ENCODE measurements around the gene CEBPA. TPM values are rescaled to one million over a fixed set of nuclear protein-coding genes. Genes with fewer than 3 reads are reported as not detected.

CEBPA gene
- total RNA-seq, 2 experiments from 2014 or later: 0.84 to 1.4 TPM

DNA sequence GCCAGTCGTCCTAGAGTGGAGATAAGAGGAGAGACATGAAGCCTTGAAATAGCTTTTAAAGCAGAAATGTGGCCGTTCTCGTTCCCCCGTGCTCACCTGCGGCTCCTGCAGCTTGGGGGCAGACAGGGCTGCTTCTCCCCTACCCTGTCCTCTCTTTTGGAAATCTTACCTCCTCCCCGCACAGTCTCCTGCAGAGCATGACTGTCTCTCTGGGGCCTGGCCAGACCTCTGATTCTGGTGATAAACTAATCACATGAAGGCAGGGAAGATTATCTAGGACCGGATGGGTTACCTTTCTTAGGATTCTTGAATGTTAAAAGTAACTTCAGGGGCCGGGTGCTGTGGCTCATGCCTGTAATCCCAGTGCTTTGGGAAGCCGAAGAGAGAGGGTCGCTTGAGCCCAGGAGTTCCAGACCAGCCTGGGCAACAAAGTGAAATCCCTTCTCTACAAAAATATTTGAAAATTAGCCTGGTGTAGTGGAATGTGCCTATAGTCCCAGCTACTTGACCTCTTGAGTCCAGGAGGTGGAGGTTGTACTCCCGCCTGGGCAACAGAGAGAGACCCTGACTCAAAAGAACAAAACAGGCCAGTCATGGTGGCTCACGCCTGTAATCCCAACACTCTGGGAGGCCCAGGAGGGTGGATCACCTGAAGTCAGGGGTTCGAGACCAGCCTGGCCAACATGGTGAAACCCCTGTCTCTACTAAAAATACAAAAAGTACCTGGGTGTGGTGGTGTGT is 8.1 kb downstream of the CEBPA start:
- ATAC-seq (ENCODE audit: poor library complexity): no peak
- TF ChIP-seq, protein P1, sequence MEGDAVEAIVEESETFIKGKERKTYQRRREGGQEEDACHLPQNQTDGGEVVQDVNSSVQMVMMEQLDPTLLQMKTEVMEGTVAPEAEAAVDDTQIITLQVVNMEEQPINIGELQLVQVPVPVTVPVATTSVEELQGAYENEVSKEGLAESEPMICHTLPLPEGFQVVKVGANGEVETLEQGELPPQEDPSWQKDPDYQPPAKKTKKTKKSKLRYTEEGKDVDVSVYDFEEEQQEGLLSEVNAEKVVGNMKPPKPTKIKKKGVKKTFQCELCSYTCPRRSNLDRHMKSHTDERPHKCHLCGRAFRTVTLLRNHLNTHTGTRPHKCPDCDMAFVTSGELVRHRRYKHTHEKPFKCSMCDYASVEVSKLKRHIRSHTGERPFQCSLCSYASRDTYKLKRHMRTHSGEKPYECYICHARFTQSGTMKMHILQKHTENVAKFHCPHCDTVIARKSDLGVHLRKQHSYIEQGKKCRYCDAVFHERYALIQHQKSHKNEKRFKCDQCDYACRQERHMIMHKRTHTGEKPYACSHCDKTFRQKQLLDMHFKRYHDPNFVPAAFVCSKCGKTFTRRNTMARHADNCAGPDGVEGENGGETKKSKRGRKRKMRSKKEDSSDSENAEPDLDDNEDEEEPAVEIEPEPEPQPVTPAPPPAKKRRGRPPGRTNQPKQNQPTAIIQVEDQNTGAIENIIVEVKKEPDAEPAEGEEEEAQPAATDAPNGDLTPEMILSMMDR (IDR thresholded peaks at IDR 0.05): no peak
- no peaks in the 10 kb centered on the region for H3K4me1 Mint-ChIP-seq (ENCODE audit: low read depth)

DNA sequence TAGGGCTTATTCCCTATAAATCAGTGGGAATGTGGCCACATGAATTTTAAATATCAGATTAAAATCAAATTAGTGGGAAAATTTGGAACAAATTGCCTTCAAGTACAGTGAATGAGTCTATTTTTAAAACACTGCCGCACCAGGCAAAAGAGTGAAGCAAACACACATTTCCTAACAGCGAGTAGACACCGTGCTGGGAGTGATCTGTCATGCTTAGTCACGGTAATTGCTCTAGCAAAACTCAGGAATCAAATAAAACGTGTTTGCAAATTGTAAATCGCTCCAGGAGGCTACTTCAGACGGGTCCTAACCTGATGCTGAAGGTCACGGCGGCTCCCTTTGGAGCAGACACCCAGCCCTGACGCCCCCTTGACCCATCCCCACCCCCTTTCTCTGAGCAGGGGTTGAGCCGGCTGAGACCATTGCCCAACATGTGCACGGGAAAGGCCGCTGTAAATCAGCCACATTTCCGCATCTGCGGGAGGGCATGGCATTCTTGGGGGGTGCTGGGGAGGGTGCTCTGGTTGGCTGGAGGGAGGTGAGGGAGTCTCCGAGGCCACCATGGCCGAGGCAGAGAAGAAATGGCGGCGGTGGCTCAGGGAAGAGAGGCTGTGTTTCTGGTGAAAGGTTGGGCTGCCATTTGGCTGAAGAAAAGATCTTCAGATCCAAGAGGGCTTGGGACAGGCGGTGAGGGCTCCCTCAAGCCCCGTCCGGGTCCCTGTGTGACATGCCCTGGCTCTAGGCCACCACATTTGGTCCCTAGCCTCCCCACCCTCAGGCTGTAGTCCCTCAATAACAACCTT is 8.9 kb downstream of the CEBPA start:
- TF ChIP-seq, protein P1 (IDR thresholded peaks at IDR 0.05): no peak
- ChIA-PET POLR2A (no interaction called here), CTCF (no interaction called here)
- Histone ChIP-seq H3K4me3 (ENCODE audit: low read length) (no peak overlapping the region), H3K27me3 (ENCODE audit: control insufficient read depth in 1 of 2, insufficient read depth in 2 of 2, low read length in 2 of 2) (peaks cover 2 to 10% of the 10 kb centered on the region in 2 experiments), H3K27ac (ENCODE audit: low read depth in 1 of 2, low read length in 2 of 2) (no peak overlapping the region), H3K4me1 (ENCODE audit: insufficient read depth, low read length) (peaks cover 11% of the 10 kb centered on the region), H3K9me3 (ENCODE audit: control insufficient read depth in 1 of 2, insufficient read depth in 1 of 2, low read length in 2 of 2) (peaks cover 15 to 26% of the 10 kb centered on the region in 2 experiments), H3K36me3 (ENCODE audit: insufficient read depth, low read length) (no peaks in the 10 kb centered on the region)
- peaks cover 21% of the 10 kb centered on the region for H3K27me3 Mint-ChIP-seq
- no peaks in the 10 kb centered on the region for H3K4me1 Mint-ChIP-seq (ENCODE audit: low read depth)
- H3K36me3 Mint-ChIP-seq (ENCODE audit: low read depth): no peaks in the 10 kb centered on the region
- H3K27ac Mint-ChIP-seq: no peak overlapping the region
- DNase-seq (peak in 2 of 14 experiments; percentile 45), ATAC-seq (ENCODE audit: poor library complexity) (no peak)
- H3K9me3 Mint-ChIP-seq: peaks cover 7% of the 10 kb centered on the region
- H3K4me3 Mint-ChIP-seq: no peak overlapping the region
- intact Hi-C loops (cut with DNase I, micrococcal nuclease): no loop called here

More for the DNA sequence above, 8.1 kb downstream of the CEBPA start:
- Mint-ChIP-seq H3K9me3 (peaks cover under 1% of the 10 kb centered on the region), H3K27ac (no peak overlapping the region), H3K36me3 (ENCODE audit: low read depth) (no peaks in the 10 kb centered on the region), H3K4me3 (no peak overlapping the region), H3K27me3 (peaks cover 24% of the 10 kb centered on the region)
- Histone ChIP-seq H3K36me3 (ENCODE audit: insufficient read depth, low read length) (no peaks in the 10 kb centered on the region), H3K9me3 (ENCODE audit: control insufficient read depth in 1 of 2, insufficient read depth in 1 of 2, low read length in 2 of 2) (peaks cover 8 to 26% of the 10 kb centered on the region in 2 experiments), H3K4me3 (ENCODE audit: low read length) (no peak overlapping the region), H3K4me1 (ENCODE audit: insufficient read depth, low read length) (peaks cover 11% of the 10 kb centered on the region), H3K27me3 (ENCODE audit: control insufficient read depth in 1 of 2, insufficient read depth in 2 of 2, low read length in 2 of 2) (peaks cover 2 to 18% of the 10 kb centered on the region in 2 experiments), H3K27ac (ENCODE audit: low read depth in 1 of 2, low read length in 2 of 2) (no peak overlapping the region)
- DNase-seq: no peak
- intact Hi-C loops (cut with DNase I, micrococcal nuclease): no loop called here
- ChIA-PET CTCF (interaction anchor here (0.6 kb wide), 1 partner anchor 909 kb away, joined by 4 read pairs; no protein-coding TSS in a partner anchor), POLR2A (no interaction called here)

DNA sequence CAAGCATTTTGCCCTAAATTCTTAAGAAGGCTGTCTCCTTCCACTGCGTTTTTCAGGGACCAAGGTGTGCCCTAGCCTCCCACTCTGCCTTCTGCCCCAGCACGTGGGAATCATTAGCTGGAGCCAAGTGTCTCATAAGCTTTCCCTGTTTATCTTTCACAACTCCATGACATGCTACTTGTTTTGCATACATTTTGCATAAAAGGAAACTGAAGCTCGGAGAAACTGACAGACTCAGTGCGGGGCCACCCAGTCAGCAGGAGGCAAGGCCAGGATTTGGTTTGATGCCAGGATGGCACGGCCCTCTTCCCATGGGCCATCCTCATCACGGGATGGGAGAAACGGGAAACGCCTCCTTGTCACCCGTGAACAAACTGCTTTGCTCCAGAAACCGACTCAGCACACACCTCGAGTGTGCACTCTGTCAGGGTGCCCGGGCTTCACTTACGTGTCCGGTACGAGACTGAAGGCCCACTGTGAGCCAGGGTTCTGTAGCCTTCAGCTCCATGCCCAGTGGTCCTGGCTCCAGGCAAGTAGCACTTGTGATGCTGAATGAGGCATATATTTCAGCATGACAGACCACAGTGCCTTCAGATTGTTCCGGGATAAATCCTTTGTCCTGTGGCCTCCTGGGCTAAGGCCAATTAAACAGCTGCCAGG is 9.6 kb downstream of the CEBPA start:
- DNase-seq (peak in 2 of 14 experiments; percentile 33 to 44), ATAC-seq (ENCODE audit: poor library complexity) (no peak)
- no peak overlapping the region for H3K4me3 Mint-ChIP-seq
- ChIA-PET POLR2A (no interaction called here), CTCF (no interaction called here)
- no peak overlapping the region for H3K27ac ChIP-seq (ENCODE audit: low read depth in 1 of 2, low read length in 2 of 2)
- TF ChIP-seq, protein P1 (IDR thresholded peaks at IDR 0.05): no peak
- peaks cover 4 to 10% of the 10 kb centered on the region in 2 experiments for H3K27me3 ChIP-seq (ENCODE audit: control insufficient read depth in 1 of 2, insufficient read depth in 2 of 2, low read length in 2 of 2)
- H3K9me3 Mint-ChIP-seq: peaks cover 11% of the 10 kb centered on the region
- H3K27ac Mint-ChIP-seq: no peak overlapping the region
- no peak overlapping the region for H3K4me3 ChIP-seq (ENCODE audit: low read length)
- H3K4me1 Mint-ChIP-seq (ENCODE audit: low read depth): no peaks in the 10 kb centered on the region
- H3K9me3 ChIP-seq (ENCODE audit: control insufficient read depth in 1 of 2, insufficient read depth in 1 of 2, low read length in 2 of 2): peaks cover 22 to 27% of the 10 kb centered on the region in 2 experiments
- intact Hi-C loops (cut with DNase I, micrococcal nuclease): no loop called here
- no peaks in the 10 kb centered on the region for H3K36me3 ChIP-seq (ENCODE audit: insufficient read depth, low read length)
- peaks cover 20% of the 10 kb centered on the region for H3K27me3 Mint-ChIP-seq
- H3K4me1 ChIP-seq (ENCODE audit: insufficient read depth, low read length): peaks cover 7% of the 10 kb centered on the region
- H3K36me3 Mint-ChIP-seq (ENCODE audit: low read depth): no peaks in the 10 kb centered on the region

Data from CD4-positive, alpha-beta T cell (primary cell).